ENCODE data around the gene EBPL.
"Not testable (repeated sequence)": the region's sequence is repeated elsewhere in the genome, so short reads cannot be mapped to it uniquely, and the experiment has no call there.

The EBPL gene

GRCh38 chr13:49690995-49691784 lies at the start of gene EBPL:
Gene EBPL (minus strand): TSS chr13:49691486. CDS start chr13:49691424, 62 bp downstream.
- peak; percentile 31 for DNase-seq (ENCODE audit: low read depth)

DNA sequence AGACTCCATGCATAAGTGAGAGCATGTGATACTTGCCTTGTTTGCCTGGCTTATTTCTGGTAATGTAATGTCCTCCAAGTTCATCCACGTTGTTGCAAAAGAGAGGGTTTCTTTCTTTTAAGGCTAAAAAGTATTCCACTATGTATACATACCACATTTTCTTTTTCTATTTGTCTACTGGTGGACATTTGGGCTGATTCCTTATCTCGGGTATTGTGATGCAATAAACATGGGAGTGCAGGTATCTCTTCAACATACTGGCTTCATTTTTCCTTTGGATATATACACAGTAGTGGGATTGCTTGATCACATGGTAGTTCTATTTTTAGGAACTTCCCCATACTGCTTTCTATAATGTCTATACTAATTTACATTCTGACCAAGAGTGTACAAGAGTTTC lies 49.6 kb upstream of the EBPL start:
- no peak for DNase-seq (ENCODE audit: low read depth)

- no peak for DNase-seq (ENCODE audit: low read depth)
These were observed 48.4 kb upstream of the EBPL start for GRCh38 chr13:49739498-49740187.

GRCh38 chr13:49733181-49733951 lies 42.1 kb upstream of the EBPL start:
- no peak for DNase-seq (ENCODE audit: low read depth)

DNA sequence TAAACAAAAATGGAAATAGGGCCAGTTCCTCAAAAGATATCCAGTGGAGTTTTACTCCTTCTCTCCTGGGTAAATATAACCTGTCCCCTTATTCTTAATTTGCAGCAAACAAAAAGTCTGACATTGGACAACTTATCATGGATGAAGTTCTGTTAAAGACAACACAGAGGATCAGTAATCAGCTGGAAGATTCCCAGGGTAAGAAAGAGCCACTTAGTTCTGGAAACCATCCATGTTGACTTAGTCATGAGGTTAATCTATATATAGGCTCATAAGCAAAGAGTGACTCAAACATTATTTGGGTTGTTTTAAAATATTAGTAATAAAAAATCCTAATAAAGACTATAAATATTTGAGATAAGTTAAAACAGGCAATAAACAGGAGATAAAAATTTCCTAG lies 40.5 kb upstream of the EBPL start:
- peak; percentile 37 for DNase-seq (ENCODE audit: low read depth)

GRCh38 chr13:49716615-49717014 lies 25.3 kb upstream of the EBPL start:
- no peak for DNase-seq (ENCODE audit: low read depth)

DNA sequence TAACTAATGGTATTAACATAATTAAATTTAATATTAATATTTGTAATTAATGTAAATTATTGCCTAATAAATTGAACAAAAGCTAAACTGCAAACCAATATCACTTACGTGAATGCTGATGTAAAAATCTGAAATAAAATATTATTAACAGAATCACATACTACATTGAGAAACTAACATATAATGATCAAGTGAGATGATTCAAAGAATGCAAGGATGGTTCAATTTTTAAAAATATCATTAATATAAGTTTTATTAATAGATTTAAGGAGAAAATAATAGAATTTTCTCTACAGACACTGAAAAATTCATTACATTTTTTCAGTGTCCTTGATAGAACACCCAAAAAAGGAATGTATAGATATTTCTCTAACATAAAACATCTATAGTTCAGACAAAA lies 23.5 kb upstream of the EBPL start:
- DNase-seq (ENCODE audit: low read depth) = no peak

DNA sequence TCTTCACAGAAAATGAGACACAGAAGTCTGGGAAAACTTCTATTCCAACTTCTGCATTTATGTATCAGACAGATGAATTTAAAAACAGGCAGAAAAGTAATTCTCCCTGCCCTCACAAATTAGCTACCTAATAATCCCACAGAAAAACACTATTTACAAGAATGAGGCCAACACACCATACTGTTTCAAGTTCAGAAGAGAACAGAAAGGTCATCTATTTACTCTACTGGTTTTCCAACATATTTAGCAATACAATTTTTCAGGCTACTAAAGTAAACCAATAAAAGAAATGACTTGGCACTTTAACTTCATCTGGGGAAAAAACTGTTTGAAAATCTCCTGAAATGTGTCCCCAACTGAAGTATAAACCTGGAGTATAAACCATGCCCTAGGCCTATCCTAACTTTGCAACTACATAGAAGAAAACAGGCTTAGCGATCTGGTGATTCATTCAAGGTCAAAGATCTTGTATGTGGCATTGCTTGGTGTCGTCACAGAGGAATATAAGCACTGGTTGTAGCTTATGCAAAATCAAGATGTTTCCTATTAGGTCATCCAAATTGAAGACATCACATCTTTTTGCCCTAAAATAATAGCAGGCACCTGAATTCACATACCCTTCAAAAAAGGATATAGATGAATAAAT lies 20.1 kb upstream of the EBPL start:
- DNase-seq (ENCODE audit: low read depth) = peak; percentile 5

- DNase-seq (ENCODE audit: low read depth) = not testable (repeated sequence)
These were observed 13.0 kb upstream of the EBPL start for GRCh38 chr13:49704264-49704663.

DNA sequence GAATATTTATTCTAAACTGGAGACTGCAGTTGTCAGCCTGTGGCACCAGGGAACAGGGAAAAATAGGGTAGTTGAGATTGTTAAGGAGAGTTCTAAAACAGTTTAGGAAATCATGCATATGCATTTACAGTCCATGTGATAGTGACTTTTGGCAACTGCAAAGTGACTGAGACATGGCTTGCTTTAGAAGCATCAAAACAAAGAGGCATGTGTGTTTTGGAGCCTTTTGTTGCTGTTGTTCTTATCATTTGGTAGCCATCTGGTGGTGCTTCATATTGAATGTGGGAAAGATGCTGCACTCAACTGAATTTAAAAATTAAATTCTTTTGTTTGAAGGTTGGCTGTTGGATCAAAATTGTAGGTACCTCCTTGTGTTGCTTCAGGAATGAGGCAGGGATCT lies 10.2 kb upstream of the EBPL start:
- no peak for DNase-seq (ENCODE audit: low read depth)

DNA sequence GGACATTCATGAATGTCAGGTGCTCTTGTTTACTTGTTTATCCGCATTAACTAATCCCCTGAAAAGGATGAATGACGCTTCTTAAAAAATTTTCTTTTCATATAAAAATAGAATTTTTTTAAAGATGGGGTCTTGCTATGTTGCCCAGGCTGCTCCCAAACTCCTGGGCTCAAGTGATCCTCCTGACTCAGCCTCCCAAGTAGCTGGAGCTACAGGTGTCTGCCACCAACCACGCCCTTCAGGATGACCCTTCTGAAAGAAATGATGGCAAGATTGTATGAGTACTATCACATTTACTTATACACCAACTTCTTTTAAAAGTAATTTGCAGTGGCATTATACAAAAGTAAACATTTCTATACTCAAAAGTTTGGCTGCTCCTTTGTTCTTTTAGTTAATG lies 6.2 kb upstream of the EBPL start:
- no peak for DNase-seq (ENCODE audit: low read depth)

GRCh38 chr13:49694446-49694845 lies 3.2 kb upstream of the EBPL start:
- no peak for DNase-seq (ENCODE audit: low read depth)

- DNase-seq (ENCODE audit: low read depth) = no peak
These were observed 2.6 kb upstream of the EBPL start for GRCh38 chr13:49693877-49694276.

- no peak for DNase-seq (ENCODE audit: low read depth)
These were observed 2.0 kb upstream of the EBPL start for GRCh38 chr13:49693191-49693733.

DNA sequence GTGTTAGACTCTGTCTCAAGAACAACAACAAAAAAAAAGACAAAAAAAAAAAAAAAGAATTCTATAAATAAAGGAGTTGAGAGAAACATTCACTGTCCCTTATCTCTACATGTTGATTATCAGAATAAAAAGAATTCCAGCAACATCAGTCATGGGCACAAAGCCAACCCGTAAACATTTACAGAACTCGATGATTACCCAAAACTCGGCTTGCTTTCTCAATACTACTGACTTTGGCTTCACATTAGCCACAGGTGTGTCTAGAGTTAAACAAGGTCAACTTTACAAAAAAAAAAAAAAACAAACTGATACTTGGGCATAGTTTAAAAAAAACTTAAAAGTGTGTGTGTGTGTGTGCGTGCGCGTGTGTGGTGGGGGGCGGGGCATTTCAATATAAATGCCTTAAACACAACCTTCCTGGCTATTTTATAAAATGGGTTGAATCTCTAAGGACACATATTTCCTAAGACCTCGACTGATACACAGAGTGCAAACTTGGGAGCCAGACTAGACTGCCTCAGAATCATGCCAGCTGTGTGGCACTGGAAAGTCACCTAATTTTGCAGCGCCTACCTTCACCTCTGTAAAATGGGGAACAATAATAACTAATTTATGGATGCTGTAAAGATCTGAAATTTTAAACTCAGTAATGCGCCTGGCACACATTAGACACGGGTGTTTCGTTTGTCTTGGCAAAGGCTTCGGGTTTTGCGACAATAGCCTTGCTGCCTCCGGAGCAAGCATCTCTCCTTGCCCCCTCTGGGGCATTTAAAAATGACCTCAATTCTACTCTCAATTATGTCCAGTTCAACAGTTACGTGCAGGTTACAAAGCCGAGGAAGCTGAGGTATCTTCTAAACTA lies 922 bp downstream of the EBPL start:
- peak; percentile 3 for DNase-seq (ENCODE audit: low read depth)

DNA sequence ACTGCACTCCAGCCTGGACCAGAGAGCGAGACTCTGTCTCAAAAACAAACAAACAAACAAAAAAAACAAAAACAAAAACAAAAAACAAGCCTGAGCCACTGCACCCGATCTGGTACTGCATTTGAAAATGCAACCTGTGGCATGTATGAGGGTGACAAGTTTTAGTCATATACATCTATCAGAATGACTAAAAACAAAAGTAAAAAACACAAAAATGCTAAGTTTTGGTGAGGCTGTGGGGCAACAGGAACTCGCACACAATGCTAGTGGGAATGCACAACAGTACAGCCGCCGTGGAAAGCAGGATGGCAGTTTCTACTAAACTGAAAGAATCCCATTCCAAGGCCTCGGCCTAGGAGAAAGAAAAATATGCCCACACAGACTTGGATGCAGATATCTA lies 7.8 kb downstream of the EBPL start:
- no peak for DNase-seq (ENCODE audit: low read depth)

- peak; percentile 54 for DNase-seq (ENCODE audit: low read depth)
These were observed 9.3 kb downstream of the EBPL start for GRCh38 chr13:49681842-49682435.

- no peak for DNase-seq (ENCODE audit: low read depth)
These were observed 12.0 kb downstream of the EBPL start for GRCh38 chr13:49679246-49679645.

- DNase-seq (ENCODE audit: low read depth) = no peak
These were observed 12.9 kb downstream of the EBPL start for GRCh38 chr13:49678191-49678914.

All from GM04503 (cell line).